B cell (primary cell): ENCODE results near the gene EBF3. TPM values are rescaled to one million over a fixed set of nuclear protein-coding genes. Genes with fewer than 3 reads are reported as not detected.

Experiments
- ATAC-seq: fragments of 200-7000 bp; cut with Tn5 transposase; one replicate; pipeline ENCODE4 v1.10.0; 2021; ENCODE audit warnings: low read depth, mild to moderate bottlenecking, moderate number of reproducible peaks, moderate library complexity
- CTCF ChIA-PET: fragments of 350-600 bp; sonication (Branson Sonifier 250); formaldehyde crosslinking; loops from one replicate; lab custom pipeline; 2021; ENCODE audit warnings: antibody characterized with exemption, inconsistent platforms; lab: Charles Lee
- POLR2A ChIA-PET: fragments of 350-600 bp; sonication (Branson Sonifier 250); formaldehyde crosslinking; loops from one replicate; lab custom pipeline; 2021; ENCODE audit warnings: antibody characterized with exemption; lab: Charles Lee
- DNase-seq: peaks from one replicate; pipeline ENCODE4 v3.0.0; 2013
- H2AFZ ChIP-seq: 2 replicates; pipeline ENCODE4 v1.6.1; 2012; ENCODE audit warnings: mild to moderate bottlenecking, low read depth, low read length; ENCODE audit not compliant: insufficient read depth, poor library complexity, severe bottlenecking
- H3K27ac ChIP-seq, 2 donors: 1 replicate in 1 of 2; 2 replicates in 1 of 2; pipeline ENCODE4 v1.5.1; 2012 to 2013; ENCODE audit warnings: low read length in 2 of 2, mild to moderate bottlenecking in 2 of 2, moderate library complexity in 1 of 2
- H3K27me3 ChIP-seq, 4 experiments: fragments of 200-600 bp in 1 of 4; sonication (generic) in 1 of 4; replicated peaks in 1 of 4; 1 replicate in 2 of 4; 2 replicates in 2 of 4; pipeline versions ENCODE4 v1.6.1 to v1.7.0; 2013 to 2016; ENCODE audit warnings: low read length in 3 of 4, mild to moderate bottlenecking in 2 of 4, mixed read lengths in 1 of 4, moderate library complexity in 1 of 4; ENCODE audit not compliant: insufficient read depth in 4 of 4, control insufficient read depth in 3 of 4; ENCODE audit errors: control extremely low read depth in 1 of 4
- H3K36me3 ChIP-seq, 2 experiments: replicated peaks in 1 of 2; 1 replicate in 1 of 2; 2 replicates in 1 of 2; pipeline versions ENCODE4 v1.6.1 to v1.7.1; 2013; ENCODE audit warnings: low read length in 1 of 2; ENCODE audit not compliant: insufficient read depth in 2 of 2, control insufficient read depth in 1 of 2; ENCODE audit errors: control extremely low read depth in 1 of 2, extremely low read depth in 1 of 2
- H3K4me1 ChIP-seq, 2 donors: fragments of 200-600 bp in 1 of 2; sonication (generic) in 1 of 2; 1 replicate in 1 of 2; 2 replicates in 1 of 2; pipeline versions ENCODE4 v1.5.1 to v1.6.1; 2013 to 2017; ENCODE audit warnings: low read length in 2 of 2; ENCODE audit not compliant: control insufficient read depth in 2 of 2, insufficient read depth in 2 of 2
- H3K4me2 ChIP-seq: replicated peaks from 2 replicates; pipeline ENCODE3; 2012; ENCODE audit warnings: mild to moderate bottlenecking, low read depth, low read length; ENCODE audit not compliant: poor library complexity, severe bottlenecking
- H3K4me3 ChIP-seq, 5 experiments: fragments of 200-600 bp in 1 of 5; sonication (generic) in 1 of 5; 1 replicate in 3 of 5; 2 replicates in 2 of 5; pipeline versions ENCODE4 v1.5.1 to v1.7.0; 2011 to 2016; ENCODE audit warnings: low read length in 4 of 5, mild to moderate bottlenecking in 4 of 5, low read depth in 2 of 5, control low read depth in 1 of 5, moderate library complexity in 1 of 5; ENCODE audit not compliant: insufficient read depth in 1 of 5; ENCODE audit errors: control extremely low read depth in 1 of 5, extremely low read depth in 1 of 5
- H3K79me2 ChIP-seq: fragments of 200-600 bp; sonication (generic); one replicate; pipeline ENCODE4 v1.6.0; 2016; ENCODE audit warnings: low read length; ENCODE audit not compliant: control insufficient read depth, insufficient read depth
- H3K9ac ChIP-seq: fragments of 200-600 bp; sonication (generic); 2 replicates; pipeline ENCODE4 v1.6.1; 2017; ENCODE audit warnings: mild to moderate bottlenecking, low read length, moderate library complexity
- H3K9me3 ChIP-seq, 3 donors: one replicate each; pipeline versions ENCODE4 v1.6.1 to v1.7.1; 2013; ENCODE audit warnings: low read length in 2 of 3; ENCODE audit not compliant: control insufficient read depth in 2 of 3, insufficient read depth in 1 of 3; ENCODE audit errors: control extremely low read depth in 1 of 3
- H4K20me1 ChIP-seq: 2 replicates; pipeline ENCODE4 v1.6.0; 2012; ENCODE audit warnings: mild to moderate bottlenecking, low read length; ENCODE audit not compliant: insufficient read depth, control insufficient read depth, poor library complexity, severe bottlenecking
- H3K27ac Mint-ChIP-seq: one replicate; pipeline ENCODE4 v1.8.0; 2021; ENCODE audit warnings: mixed read lengths
- H3K27me3 Mint-ChIP-seq: one replicate; pipeline ENCODE4 v1.8.0; 2021; ENCODE audit warnings: mixed read lengths
- H3K4me1 Mint-ChIP-seq: one replicate; pipeline ENCODE4 v1.8.0; 2021; ENCODE audit warnings: mixed read lengths
- H3K4me3 Mint-ChIP-seq: one replicate; pipeline ENCODE4 v1.8.0; 2021; ENCODE audit warnings: mixed read lengths
- H3K9me3 Mint-ChIP-seq: one replicate; pipeline ENCODE4 v1.8.0; 2022; ENCODE audit warnings: mixed read lengths; ENCODE audit not compliant: insufficient read depth
- EZH2 ChIP-seq: IDR thresholded peaks from 2 replicates; pipeline ENCODE4 v1.6.1; 2012; ENCODE audit warnings: borderline replicate concordance, low read depth, mild to moderate bottlenecking, moderate library complexity, low read length; ENCODE audit not compliant: insufficient read depth, poor library complexity, severe bottlenecking
- WGBS: methylation state at CpG from one replicate; pipeline ENCODE4 v1.1.5; 2013; ENCODE audit warnings: missing lambda C conversion rate; ENCODE audit not compliant: insufficient coverage; 5-methylcytosine and 5-hydroxymethylcytosine counted together
- intact Hi-C: fragments of 100-400 bp; cut with micrococcal nuclease; formaldehyde crosslinking; loops from one replicate; pipeline ENCODE4 v1.10.0; 2022
- polyA plus RNA-seq: library from polyadenylated mRNA; depleted of rRNA; stranded (reverse); fragments of >200 nt; gene quantifications from 2 replicates; pipeline ENCODE4 v1.2.3, GENCODE V29; 2012
- total RNA-seq, 2 donors: library from RNA; stranded (reverse); fragments of 120-200 nt in 1 of 2; gene quantifications; 1 replicate in 1 of 2; 2 replicates in 1 of 2; pipeline versions ENCODE4 v1.2.3 to v1.2.4, GENCODE V29; 2013 to 2022
- TF ChIP-seq, protein P1 (sequence below): fragments of 200-600 bp; IDR thresholded peaks from one replicate; pipeline ENCODE4 v1.8.0; 2022; ENCODE audit warnings: antibody characterized with exemption, mild to moderate bottlenecking

EBF3 gene
- total and polyA plus RNA-seq, 2 donors (not counting 1 experiment from before 2014, with no cell fraction given) = not detected

DNA sequence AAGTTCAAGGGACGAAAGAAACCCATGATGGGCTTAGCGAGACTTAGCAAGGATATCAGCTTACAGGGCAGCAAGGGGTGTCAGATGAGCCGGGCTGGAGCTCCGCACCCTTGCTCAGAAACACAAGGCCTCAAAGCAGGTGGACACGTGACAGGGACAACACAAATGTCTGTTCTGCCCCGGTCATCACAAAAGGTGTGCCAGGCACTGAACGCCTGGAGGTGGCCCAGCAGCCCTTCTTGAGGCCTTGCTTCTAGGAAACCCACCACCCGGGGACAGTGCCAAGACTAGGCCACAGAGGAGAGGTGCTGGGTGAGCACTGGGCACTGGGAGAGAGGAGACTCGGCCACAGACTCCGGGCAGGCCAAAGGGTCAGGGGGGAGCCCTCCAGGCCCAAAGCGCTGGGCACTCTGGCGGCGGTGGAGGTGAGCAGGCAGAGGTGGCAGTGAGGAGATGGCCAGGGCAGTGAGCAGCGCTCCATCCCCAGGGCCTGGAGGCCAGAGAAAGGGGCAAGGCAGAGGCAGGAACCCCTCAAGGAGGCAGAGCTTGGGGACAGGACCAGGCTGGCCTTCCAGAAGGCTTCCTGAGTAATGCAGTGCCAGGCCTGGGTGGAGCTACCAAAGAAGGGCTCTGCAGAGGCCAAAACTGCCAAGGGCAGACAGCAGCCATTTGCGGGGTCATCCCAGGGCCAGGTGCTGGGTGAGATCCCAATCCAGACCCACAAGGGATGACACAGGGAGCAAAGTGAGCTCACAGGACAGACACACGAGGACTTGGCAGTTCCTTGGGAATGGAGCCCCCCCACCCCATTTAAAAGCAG, 22.7 kb downstream of the EBF3 start:
- no peaks in the 10 kb centered on the region for H3K4me1 Mint-ChIP-seq
- no peak overlapping the region for H3K4me3 Mint-ChIP-seq
- Histone ChIP-seq H4K20me1 (no peaks in the 10 kb centered on the region), H3K79me2 (no peaks in the 10 kb centered on the region), H3K4me2 (no peak overlapping the region), H3K27me3 (peaks cover 0 to 2% (median 0%) of the 10 kb centered on the region in 4 experiments), H3K4me1 (no peaks in the 10 kb centered on the region), H3K27ac (no peak overlapping the region), H3K9me3 (no peaks in the 10 kb centered on the region), H3K36me3 (no peaks in the 10 kb centered on the region), H3K9ac (no peak overlapping the region), H2AFZ (no peak overlapping the region), H3K4me3 (no peak overlapping the region)
- CTCF ChIA-PET = no interaction called here
- WGBS = 86% methylated on average over 15 of the region's 16 CpGs
- DNase-seq (no peak), ATAC-seq (no peak)
- peaks cover 5% of the 10 kb centered on the region for H3K27me3 Mint-ChIP-seq
- POLR2A ChIA-PET = no interaction called here
- intact Hi-C loops = no loop called here
- H3K9me3 Mint-ChIP-seq = no peaks in the 10 kb centered on the region
- TF ChIP-seq, protein P1, sequence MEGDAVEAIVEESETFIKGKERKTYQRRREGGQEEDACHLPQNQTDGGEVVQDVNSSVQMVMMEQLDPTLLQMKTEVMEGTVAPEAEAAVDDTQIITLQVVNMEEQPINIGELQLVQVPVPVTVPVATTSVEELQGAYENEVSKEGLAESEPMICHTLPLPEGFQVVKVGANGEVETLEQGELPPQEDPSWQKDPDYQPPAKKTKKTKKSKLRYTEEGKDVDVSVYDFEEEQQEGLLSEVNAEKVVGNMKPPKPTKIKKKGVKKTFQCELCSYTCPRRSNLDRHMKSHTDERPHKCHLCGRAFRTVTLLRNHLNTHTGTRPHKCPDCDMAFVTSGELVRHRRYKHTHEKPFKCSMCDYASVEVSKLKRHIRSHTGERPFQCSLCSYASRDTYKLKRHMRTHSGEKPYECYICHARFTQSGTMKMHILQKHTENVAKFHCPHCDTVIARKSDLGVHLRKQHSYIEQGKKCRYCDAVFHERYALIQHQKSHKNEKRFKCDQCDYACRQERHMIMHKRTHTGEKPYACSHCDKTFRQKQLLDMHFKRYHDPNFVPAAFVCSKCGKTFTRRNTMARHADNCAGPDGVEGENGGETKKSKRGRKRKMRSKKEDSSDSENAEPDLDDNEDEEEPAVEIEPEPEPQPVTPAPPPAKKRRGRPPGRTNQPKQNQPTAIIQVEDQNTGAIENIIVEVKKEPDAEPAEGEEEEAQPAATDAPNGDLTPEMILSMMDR = no peak
- TF ChIP-seq EZH2 = no peak
- no peak overlapping the region for H3K27ac Mint-ChIP-seq

- intact Hi-C loops = no loop called here
- Mint-ChIP-seq H3K27me3 (peaks cover 3% of the 10 kb centered on the region), H3K4me3 (no peak overlapping the region), H3K27ac (no peak overlapping the region), H3K4me1 (no peaks in the 10 kb centered on the region), H3K9me3 (no peaks in the 10 kb centered on the region)
- ATAC-seq (no peak), DNase-seq (no peak)
- H3K27ac ChIP-seq = no peak overlapping the region
- H3K4me2 ChIP-seq = no peak overlapping the region
- no peaks in the 10 kb centered on the region for H3K79me2 ChIP-seq
- H2AFZ ChIP-seq = no peak overlapping the region
- H4K20me1 ChIP-seq = no peaks in the 10 kb centered on the region
- no peak overlapping the region for H3K9ac ChIP-seq
- H3K9me3 ChIP-seq = no peaks in the 10 kb centered on the region
- no peak overlapping the region for H3K4me3 ChIP-seq
- H3K36me3 ChIP-seq = no peaks in the 10 kb centered on the region
- CTCF ChIA-PET = no interaction called here
- H3K4me1 ChIP-seq = no peaks in the 10 kb centered on the region
- TF ChIP-seq, protein P1 = no peak
- TF ChIP-seq EZH2 = no peak
- POLR2A ChIA-PET = no interaction called here
- peaks cover 0 to 2% (median 0%) of the 10 kb centered on the region in 4 experiments for H3K27me3 ChIP-seq
- WGBS = 94% methylated on average over 10 of the region's 13 CpGs
These were observed 23.4 kb downstream of the EBF3 start for GRCh38 chr10:129940617-129941198.
